NCI-H2196 (cell line): ENCODE measurements around the gene SIGLEC5.

Experiments
- DNase-seq: peaks from one replicate; lab custom pipeline; 2025; ENCODE audit not compliant: unreplicated experiment; lab: John Stamatoyannopoulos, UW

Gene SIGLEC5

GRCh38 chr19:51590441-51590840, 39.8 kb downstream of the SIGLEC5 start:
- DNase-seq = no peak

DNA sequence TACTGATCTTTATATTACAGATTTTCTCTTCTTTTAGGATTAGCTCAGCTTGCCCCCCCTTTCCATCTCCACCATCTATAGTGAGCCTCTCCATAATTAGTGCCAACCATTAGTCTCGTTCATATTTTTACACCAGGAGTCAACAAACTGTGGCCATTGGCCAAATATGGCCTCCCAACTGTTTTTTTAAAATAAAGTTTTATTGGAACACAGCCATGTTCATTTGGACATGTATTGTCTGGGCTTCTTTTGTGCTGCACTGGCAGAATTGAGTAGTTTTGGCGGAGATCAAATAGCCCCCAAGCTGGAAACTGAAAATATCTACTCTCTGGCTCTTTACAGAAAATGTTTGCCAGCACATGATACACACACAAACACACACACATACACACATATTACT, 40.7 kb downstream of the SIGLEC5 start:
- DNase-seq = no peak

GRCh38 chr19:51587264-51588191, 42.7 kb downstream of the SIGLEC5 start:
- no peak for DNase-seq

GRCh38 chr19:51586799-51587198, 43.4 kb downstream of the SIGLEC5 start:
- DNase-seq = no peak

DNA sequence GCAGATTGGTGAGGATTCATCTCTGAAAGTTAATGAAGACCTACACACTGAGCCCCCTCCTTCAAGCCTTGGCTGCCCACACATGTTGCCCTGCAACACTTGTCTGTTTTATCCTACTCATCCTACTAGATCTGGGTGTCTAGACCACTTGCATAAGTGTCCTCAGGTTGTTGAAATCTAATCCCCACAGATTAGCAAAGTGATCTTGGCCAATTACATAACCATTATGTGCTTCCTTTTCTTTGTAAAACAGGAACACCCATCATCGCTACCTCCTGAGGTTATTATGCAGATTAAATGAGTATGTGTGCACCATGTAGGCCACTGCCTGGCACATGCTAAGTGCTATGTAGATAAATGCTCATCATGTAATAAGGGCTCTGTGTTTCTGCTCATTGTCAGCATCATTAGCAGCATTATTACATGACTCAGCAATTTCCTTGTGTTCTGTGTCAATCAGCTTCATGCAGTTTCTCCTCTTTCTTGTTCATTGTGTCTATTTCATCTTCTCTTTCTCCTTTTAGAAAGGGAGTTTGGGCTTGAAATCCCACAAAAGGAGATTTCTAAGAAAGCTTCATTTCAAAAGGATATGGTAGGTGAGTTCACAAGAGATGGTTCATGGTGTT, 44.0 kb downstream of the SIGLEC5 start:
- no peak for DNase-seq

DNA sequence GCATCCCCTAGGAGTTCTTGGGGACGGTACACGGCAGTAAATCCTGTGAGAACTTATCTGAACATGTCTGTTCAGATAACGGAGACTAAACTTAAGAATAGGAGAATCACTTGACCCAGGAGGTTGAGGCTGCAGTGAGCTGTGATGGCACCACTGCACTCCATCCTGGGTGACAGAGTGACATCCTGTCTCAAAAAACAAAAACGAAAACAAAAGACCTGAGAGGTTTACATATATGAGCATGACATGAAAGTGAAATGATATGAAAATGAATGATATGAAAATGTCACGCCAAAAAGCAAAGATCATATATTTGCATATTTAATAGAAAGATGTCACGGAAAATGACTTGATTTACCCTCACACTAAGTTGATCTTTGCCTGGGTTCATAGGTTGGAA, 53.4 kb downstream of the SIGLEC5 start:
- DNase-seq = no peak

DNA sequence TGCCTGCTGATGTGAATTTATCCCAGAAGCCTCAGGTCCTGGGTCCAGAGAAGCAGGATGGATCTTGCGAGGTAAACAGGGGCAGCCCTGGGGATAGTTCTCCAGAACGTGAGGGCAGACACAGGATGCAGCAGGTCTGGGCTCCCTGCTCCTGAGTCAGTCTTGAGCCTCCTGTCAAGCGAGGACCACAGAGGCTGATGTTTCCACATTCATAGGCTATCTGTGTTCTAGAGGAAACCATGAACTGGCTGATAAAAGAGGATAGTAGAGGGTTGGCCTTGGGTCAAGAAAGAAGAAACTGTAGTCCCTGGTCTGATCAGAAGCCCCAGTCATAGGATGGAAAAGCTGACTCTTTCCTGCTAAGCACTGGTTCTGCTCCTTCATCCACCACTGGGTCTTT, 56.9 kb downstream of the SIGLEC5 start:
- no peak for DNase-seq

DNA sequence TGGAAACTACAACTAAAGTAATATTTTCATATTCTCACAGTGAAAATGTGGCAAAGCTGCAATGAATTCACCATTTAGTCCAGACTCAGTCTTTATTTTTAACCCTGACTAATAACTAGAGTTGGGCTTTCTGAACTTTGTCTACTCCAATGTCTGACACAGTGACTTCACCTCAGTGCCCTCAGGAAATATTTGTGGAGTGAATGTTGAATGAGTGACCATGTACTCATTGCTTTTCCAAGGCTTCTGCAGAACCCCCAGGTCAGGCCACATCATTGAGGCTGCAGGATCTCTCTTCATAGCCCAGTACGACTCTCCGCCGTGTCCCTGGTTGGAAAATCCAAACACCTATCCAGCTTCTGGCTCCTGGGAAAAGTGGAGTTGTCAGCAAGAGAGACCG, 57.3 kb downstream of the SIGLEC5 start:
- no peak for DNase-seq

GRCh38 chr19:51572410-51572809, 57.8 kb downstream of the SIGLEC5 start:
- DNase-seq = no peak

- DNase-seq = no peak
These were observed 58.6 kb downstream of the SIGLEC5 start for GRCh38 chr19:51571599-51571998.

GRCh38 chr19:51570962-51571575, 59.1 kb downstream of the SIGLEC5 start, which contains the start of gene ZNF175:
TSS of gene ZNF175 (plus strand) at chr19:51571283. CDS start at chr19:51573330, 2,047 bp downstream.
- peak; percentile 94 for DNase-seq

GRCh38 chr19:51568456-51568855, 61.7 kb downstream of the SIGLEC5 start:
- DNase-seq = no peak

GRCh38 chr19:51567583-51567982, 62.6 kb downstream of the SIGLEC5 start:
- DNase-seq = no peak

DNA sequence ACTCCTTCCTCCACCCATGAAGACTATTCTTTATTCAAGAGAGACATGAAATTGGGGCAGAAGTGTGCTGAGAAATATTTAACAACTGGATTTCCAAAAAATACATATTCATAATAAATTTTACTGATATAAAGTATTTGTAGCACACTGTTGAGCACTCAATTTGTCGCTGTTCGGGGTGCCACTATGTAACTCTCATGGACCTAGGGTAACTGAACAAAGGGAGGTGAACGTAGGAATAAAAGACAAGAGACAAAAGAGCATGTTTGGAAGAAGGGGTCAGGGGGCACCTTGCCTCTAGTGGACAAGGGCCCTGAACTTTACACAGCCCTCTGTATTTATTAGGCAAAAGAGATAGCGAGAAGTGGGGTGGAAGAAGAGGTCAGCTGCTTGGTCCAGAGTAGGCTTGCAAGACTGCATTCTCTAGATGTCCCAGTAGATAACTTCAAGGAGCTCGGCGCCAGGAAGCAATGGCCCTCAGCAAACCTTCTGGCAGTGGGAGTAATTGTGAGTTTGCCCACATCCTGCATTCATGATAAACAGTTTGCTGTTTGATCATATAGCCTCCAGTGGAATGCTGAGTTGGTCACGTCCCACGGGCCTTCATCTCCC, 63.6 kb downstream of the SIGLEC5 start:
- no peak for DNase-seq

DNA sequence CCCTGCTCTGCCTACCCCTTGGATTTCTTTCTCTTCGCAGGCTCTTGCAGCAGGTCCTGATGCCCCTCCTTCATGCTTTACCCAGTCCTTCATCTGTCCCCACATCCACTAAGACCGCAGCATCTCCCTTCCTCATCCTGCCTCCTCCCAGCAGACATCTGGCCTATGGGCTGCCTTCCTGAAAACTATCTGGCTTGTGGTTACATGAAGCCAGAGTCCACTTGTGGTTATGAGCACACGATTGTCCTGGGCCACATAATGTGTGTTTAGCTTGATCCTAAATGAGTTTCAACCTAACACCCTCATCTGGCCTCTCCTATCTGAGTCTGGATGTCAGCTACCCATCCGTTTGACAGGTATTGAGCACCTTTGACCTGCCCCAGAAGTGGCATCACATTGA, 64.6 kb downstream of the SIGLEC5 start:
- no peak for DNase-seq

GRCh38 chr19:51564791-51565190, 65.4 kb downstream of the SIGLEC5 start:
- no peak for DNase-seq
